ENCODE results near the gene P2RY8. TPM values are rescaled to one million over a fixed set of nuclear protein-coding genes. Genes with fewer than 3 reads are reported as not detected.

The P2RY8 gene
- total and polyA plus RNA-seq, 10 of the 15 experiments (the other 5 are each of a cell fraction or from before 2014, with no cell fraction given), result 2.0 to 64.4 (median 36.5) TPM

DNA sequence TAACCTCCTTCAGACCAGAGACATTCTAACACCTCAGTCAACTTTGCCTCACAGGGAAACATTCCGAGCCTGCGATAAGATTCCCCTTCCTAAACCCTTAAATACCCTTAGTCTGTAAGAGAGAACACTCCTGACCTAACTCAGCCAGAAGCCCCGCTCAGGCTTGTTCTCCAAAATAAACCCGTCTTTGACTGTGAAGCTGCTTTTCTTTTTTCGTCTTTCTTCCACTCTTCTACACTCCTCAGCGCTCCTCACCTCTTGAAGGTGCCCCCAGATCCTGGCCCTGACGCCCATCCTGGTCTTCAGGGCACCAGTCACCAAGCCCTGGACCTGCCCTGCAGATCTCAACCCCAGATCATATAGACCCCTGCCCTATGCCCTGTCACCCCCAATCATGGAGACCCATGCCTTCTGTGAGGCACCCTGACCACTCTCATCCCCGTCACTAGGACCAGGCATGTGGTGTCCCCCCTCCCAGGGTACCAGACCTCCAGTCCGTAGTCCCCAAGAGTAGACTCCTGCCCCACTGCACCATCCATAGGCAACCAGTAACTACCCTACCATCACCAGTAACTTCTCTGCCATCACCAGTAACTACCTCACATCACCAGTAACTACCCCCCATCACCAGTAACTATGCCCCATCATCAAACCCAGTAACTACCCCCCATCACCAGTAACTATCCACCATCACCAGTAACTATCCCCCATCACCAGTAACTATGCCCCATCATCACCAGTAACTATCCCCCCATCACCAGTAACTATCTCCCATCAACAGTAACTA lies 87.8 kb downstream of the P2RY8 start:
- Histone ChIP-seq H4K20me1 (ENCODE audit: control insufficient read depth, insufficient read depth) (no peaks in the 10 kb centered on the region), H3K79me2 (ENCODE audit: control insufficient read depth, insufficient read depth, low read length) (peaks cover 55% of the 10 kb centered on the region), H3K9me3 (replicated peaks; ENCODE audit: control insufficient read depth, insufficient read depth, low read length) (peaks cover 34% of the 10 kb centered on the region), H3K27me3 (replicated peaks in 1 of 2; ENCODE audit: control insufficient read depth in 2 of 2, insufficient read depth in 2 of 2, low read length in 1 of 2) (no peaks in the 10 kb centered on the region), H3K4me1 (ENCODE audit: control insufficient read depth, insufficient read depth, low read length) (peaks cover 13% of the 10 kb centered on the region), H3K27ac (ENCODE audit: control insufficient read depth, insufficient read depth) (no peak overlapping the region), H3K36me3 (ENCODE audit: control insufficient read depth in 2 of 2, insufficient read depth in 2 of 2, low read length in 1 of 2) (peaks cover 0 to 3% of the 10 kb centered on the region in 2 experiments; a peak in 2 of 4 replicates), H2AFZ (ENCODE audit: control insufficient read depth, low read depth, low read length) (no peak overlapping the region), H3K9ac (ENCODE audit: control insufficient read depth, insufficient read depth, low read length) (no peak overlapping the region), H3K4me3 (no peak overlapping the region), H3K4me2 (ENCODE audit: control insufficient read depth, insufficient read depth) (peak overlapping the region; percentile 31; the same call in 1 of the 2 replicates)
- ATAC-seq (no peak), FAIRE-seq (peak; percentile 54), DNase-seq (ENCODE audit: low read depth, low spot score) (no peak)
- in situ Hi-C loops (cut with MboI), result no loop called here
- POLR2A ChIA-PET, result no interaction called here
- SMC1A ChIA-PET (ENCODE audit: uncharacterized antibody, unreplicated experiment), result no interaction called here
- CTCF ChIA-PET, result no interaction called here
- WGBS (ENCODE audit: insufficient coverage, insufficient replicate concordance, low lambda C conversion rate, missing lambda C conversion rate), result 94% methylated on average over 9 of the region's 9 CpGs
- intact Hi-C loops (cut with micrococcal nuclease; ENCODE audit: unreplicated experiment), result no loop called here
- BruUV-seq (replicated peaks), result no TSS peak
- no peak for TF ChIP-seq JUND (IDR thresholded peaks at IDR 0.05; ENCODE audit: low read depth, low read length)
- no peak for TF ChIP-seq CREB1 (IDR thresholded peaks at IDR 0.05; ENCODE audit: low read depth)
- TF ChIP-seq, protein P1, sequence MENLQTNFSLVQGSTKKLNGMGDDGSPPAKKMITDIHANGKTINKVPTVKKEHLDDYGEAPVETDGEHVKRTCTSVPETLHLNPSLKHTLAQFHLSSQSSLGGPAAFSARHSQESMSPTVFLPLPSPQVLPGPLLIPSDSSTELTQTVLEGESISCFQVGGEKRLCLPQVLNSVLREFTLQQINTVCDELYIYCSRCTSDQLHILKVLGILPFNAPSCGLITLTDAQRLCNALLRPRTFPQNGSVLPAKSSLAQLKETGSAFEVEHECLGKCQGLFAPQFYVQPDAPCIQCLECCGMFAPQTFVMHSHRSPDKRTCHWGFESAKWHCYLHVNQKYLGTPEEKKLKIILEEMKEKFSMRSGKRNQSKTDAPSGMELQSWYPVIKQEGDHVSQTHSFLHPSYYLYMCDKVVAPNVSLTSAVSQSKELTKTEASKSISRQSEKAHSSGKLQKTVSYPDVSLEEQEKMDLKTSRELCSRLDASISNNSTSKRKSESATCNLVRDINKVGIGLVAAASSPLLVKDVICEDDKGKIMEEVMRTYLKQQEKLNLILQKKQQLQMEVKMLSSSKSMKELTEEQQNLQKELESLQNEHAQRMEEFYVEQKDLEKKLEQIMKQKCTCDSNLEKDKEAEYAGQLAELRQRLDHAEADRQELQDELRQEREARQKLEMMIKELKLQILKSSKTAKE (IDR thresholded peaks at IDR 0.05; ENCODE audit: low read depth, poor library complexity, severe bottlenecking), result no peak
- TF ChIP-seq EED (IDR thresholded peaks at IDR 0.05; ENCODE audit: low read depth), result no peak
- TF ChIP-seq, protein P2, sequence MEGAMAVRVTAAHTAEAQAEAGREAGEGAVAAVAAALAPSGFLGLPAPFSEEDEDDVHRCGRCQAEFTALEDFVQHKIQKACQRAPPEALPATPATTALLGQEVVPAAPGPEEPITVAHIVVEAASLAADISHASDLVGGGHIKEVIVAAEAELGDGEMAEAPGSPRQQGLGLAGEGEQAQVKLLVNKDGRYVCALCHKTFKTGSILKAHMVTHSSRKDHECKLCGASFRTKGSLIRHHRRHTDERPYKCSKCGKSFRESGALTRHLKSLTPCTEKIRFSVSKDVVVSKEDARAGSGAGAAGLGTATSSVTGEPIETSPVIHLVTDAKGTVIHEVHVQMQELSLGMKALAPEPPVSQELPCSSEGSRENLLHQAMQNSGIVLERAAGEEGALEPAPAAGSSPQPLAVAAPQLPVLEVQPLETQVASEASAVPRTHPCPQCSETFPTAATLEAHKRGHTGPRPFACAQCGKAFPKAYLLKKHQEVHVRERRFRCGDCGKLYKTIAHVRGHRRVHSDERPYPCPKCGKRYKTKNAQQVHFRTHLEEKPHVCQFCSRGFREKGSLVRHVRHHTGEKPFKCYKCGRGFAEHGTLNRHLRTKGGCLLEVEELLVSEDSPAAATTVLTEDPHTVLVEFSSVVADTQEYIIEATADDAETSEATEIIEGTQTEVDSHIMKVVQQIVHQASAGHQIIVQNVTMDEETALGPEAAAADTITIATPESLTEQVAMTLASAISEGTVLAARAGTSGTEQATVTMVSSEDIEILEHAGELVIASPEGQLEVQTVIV (IDR thresholded peaks at IDR 0.05; ENCODE audit: borderline replicate concordance, partially characterized antibody), result no peak
- TF ChIP-seq RBBP5 (conservative IDR thresholded peaks at IDR 0.05), result no peak
- RAD21 ChIA-PET (ENCODE audit: unreplicated experiment), result no interaction called here
